OCI-LY7 (cell line): Measurements from ENCODE around the gene VPS26C. TPM values are rescaled to one million over a fixed set of nuclear protein-coding genes. Genes with fewer than 3 reads are reported as not detected.
"Not testable (repeated sequence)": the region's sequence is repeated elsewhere in the genome, so short reads cannot be mapped to it uniquely, and the experiment has no call there.

Source experiments
- BruUV-seq: library from RNA; stranded (reverse); fragments of 400-500 nt; replicated peaks from 2 replicates; lab custom pipeline; 2021; lab: Mats Ljungman, UMichigan
- CTCF ChIA-PET: fragments of 300-600 bp; sonication (Branson Sonifier 250); formaldehyde crosslinking; loops from one replicate; lab custom pipeline; 2022; ENCODE audit warnings: antibody characterized with exemption; ENCODE audit not compliant: unreplicated experiment; lab: Charles Lee
- POLR2A ChIA-PET: fragments of 300-600 bp; sonication (Branson Sonifier 250); formaldehyde crosslinking; loops from one replicate; lab custom pipeline; 2022; ENCODE audit warnings: antibody characterized with exemption; lab: Charles Lee
- DNase-seq: peaks from one replicate; pipeline ENCODE4 v3.0.0-alpha.2; 2015; ENCODE audit warnings: low spot score
- H2AFZ ChIP-seq: fragments of 200-600 bp; sonication (generic), shearing (Covaris generic); 2 replicates; pipeline ENCODE4 v1.6.1; 2014; ENCODE audit warnings: mild to moderate bottlenecking, antibody characterized with exemption, low read length, moderate library complexity
- H3K27ac ChIP-seq: fragments of 200-600 bp; sonication (generic); 2 replicates; pipeline ENCODE4 v1.5.1; 2014; ENCODE audit warnings: mixed run types, low read depth, mild to moderate bottlenecking, moderate library complexity, low read length, inconsistent platforms; ENCODE audit not compliant: poor library complexity, severe bottlenecking
- H3K36me3 ChIP-seq: fragments of 200-600 bp; sonication (generic); 2 replicates; pipeline ENCODE4 v1.6.1; 2014; ENCODE audit warnings: mild to moderate bottlenecking, antibody characterized with exemption, low read length, moderate library complexity, mixed read lengths; ENCODE audit not compliant: insufficient read depth
- H3K4me1 ChIP-seq: fragments of 200-600 bp; sonication (generic); 2 replicates; pipeline ENCODE4 v1.5.1; 2014; ENCODE audit warnings: mild to moderate bottlenecking, low read length; ENCODE audit not compliant: insufficient read depth, poor library complexity, severe bottlenecking
- H3K4me2 ChIP-seq: fragments of 200-600 bp; sonication (generic); 2 replicates; pipeline ENCODE4 v1.6.1; 2014; ENCODE audit warnings: mild to moderate bottlenecking, low read length
- H3K4me3 ChIP-seq: fragments of 200-600 bp; sonication (generic); 2 replicates; pipeline ENCODE4 v1.5.1; 2014; ENCODE audit warnings: mild to moderate bottlenecking, low read depth, low read length; ENCODE audit not compliant: poor library complexity, severe bottlenecking
- H3K79me2 ChIP-seq: fragments of 200-600 bp; sonication (generic); 2 replicates; pipeline ENCODE4 v1.6.1; 2016; ENCODE audit warnings: low read depth, mild to moderate bottlenecking, low read length, moderate library complexity, mixed read lengths; ENCODE audit not compliant: insufficient read depth
- H3K9me2 ChIP-seq: fragments of 200-600 bp; sonication (generic); 2 replicates; pipeline ENCODE4 v1.6.1; 2016; ENCODE audit warnings: mild to moderate bottlenecking, low read length, mixed read lengths; ENCODE audit not compliant: insufficient read depth
- H3K9me3 ChIP-seq: fragments of 200-600 bp; sonication (generic); 2 replicates; pipeline ENCODE4 v1.6.1; 2014; ENCODE audit warnings: mild to moderate bottlenecking, mixed run types, low read length, mixed read lengths
- H4K20me1 ChIP-seq: fragments of 200-600 bp; sonication (generic); 2 replicates; pipeline ENCODE4 v1.6.1; 2014; ENCODE audit warnings: mild to moderate bottlenecking, antibody characterized with exemption, low read length, moderate library complexity, mixed read lengths; ENCODE audit not compliant: insufficient read depth
- CTCF ChIP-seq: fragments of 200-600 bp; sonication (generic); conservative IDR thresholded peaks from 2 replicates; pipeline ENCODE4 v1.5.1; 2014; ENCODE audit warnings: mild to moderate bottlenecking, antibody characterized with exemption, low read length, moderate library complexity, mixed read lengths
- EZH2phosphoT487 ChIP-seq: fragments of 200-600 bp; sonication (generic); IDR thresholded peaks from 2 replicates; pipeline ENCODE4 v1.6.1; 2018; ENCODE audit warnings: low read depth, borderline replicate concordance, mild to moderate bottlenecking, mixed run types, antibody characterized with exemption, low read length, moderate library complexity, mixed read lengths
- intact Hi-C: fragments of 100-400 bp; cut with micrococcal nuclease; formaldehyde crosslinking; loops from one replicate; pipeline ENCODE4 v1.10.0; 2022; ENCODE audit not compliant: unreplicated experiment
- total RNA-seq, 2 experiments: library from RNA; depleted of rRNA in 1 of 2; stranded (reverse); fragments of >200 nt in 1 of 2; shearing (Covaris generic) in 1 of 2; gene quantifications; 2 replicates each; pipeline ENCODE4 v1.2.3, GENCODE V29; 2014 to 2022

VPS26C gene
- total RNA-seq, 2 experiments from 2014 or later: 33.0 to 46.7 TPM

- no peaks in the 10 kb centered on the region for H3K4me1 ChIP-seq
- no peak overlapping the region for H2AFZ ChIP-seq
- CTCF ChIA-PET: no interaction called here
- DNase-seq: no peak
- POLR2A ChIA-PET: no interaction called here
- H3K4me2 ChIP-seq: no peak overlapping the region
- H3K9me2 ChIP-seq: no peaks in the 10 kb centered on the region
- no peak for TF ChIP-seq CTCF
- H3K4me3 ChIP-seq: no peak overlapping the region
- no peak overlapping the region for H3K27ac ChIP-seq
- H3K79me2 ChIP-seq: no peaks in the 10 kb centered on the region
- no peaks in the 10 kb centered on the region for H3K36me3 ChIP-seq
- no peaks in the 10 kb centered on the region for H3K9me3 ChIP-seq
- intact Hi-C loops: no loop called here
- BruUV-seq: no TSS peak
- H4K20me1 ChIP-seq: no peaks in the 10 kb centered on the region
Measured at GRCh38 chr21:37281993-37282392, 14.9 kb upstream of the VPS26C start.

- intact Hi-C loops: no loop called here
- DNase-seq: no peak
- H3K9me3 ChIP-seq: no peaks in the 10 kb centered on the region
- ChIA-PET CTCF (no interaction called here), POLR2A (no interaction called here)
- H3K4me2 ChIP-seq: no peak overlapping the region
- H3K4me1 ChIP-seq: no peaks in the 10 kb centered on the region
- no peaks in the 10 kb centered on the region for H3K9me2 ChIP-seq
- H2AFZ ChIP-seq: no peak overlapping the region
- no peak overlapping the region for H3K27ac ChIP-seq
- H3K79me2 ChIP-seq: no peaks in the 10 kb centered on the region
- no peaks in the 10 kb centered on the region for H3K36me3 ChIP-seq
- BruUV-seq: no TSS peak
- no peak overlapping the region for H3K4me3 ChIP-seq
- TF ChIP-seq CTCF (no peak), EZH2phosphoT487 (no peak)
- H4K20me1 ChIP-seq: no peaks in the 10 kb centered on the region
Measured at GRCh38 chr21:37281579-37281978, 14.4 kb upstream of the VPS26C start.

GRCh38 chr21:37279271-37279670, 12.1 kb upstream of the VPS26C start:
- H3K9me2 ChIP-seq, intact Hi-C loops, H2AFZ ChIP-seq, H3K4me1 ChIP-seq, H3K9me3 ChIP-seq, BruUV-seq, POLR2A ChIA-PET, H3K36me3 ChIP-seq, DNase-seq, H3K4me2 ChIP-seq, H3K4me3 ChIP-seq, H3K27ac ChIP-seq, H3K79me2 ChIP-seq, H4K20me1 ChIP-seq, CTCF ChIA-PET: not testable (repeated sequence)
